H1 (cell line): Measurements from ENCODE around the gene MAGI1. TPM values are rescaled to one million over a fixed set of nuclear protein-coding genes. Genes with fewer than 3 reads are reported as not detected.

Experiments
- CTCF ChIA-PET: fragments of 300-600 bp; sonication (Branson Sonifier 250); formaldehyde crosslinking; loops from one replicate; lab custom pipeline; 2021; ENCODE audit not compliant: partially characterized antibody; lab: Charles Lee
- POLR2A ChIA-PET: fragments of 300-600 bp; sonication (Branson Sonifier 250); formaldehyde crosslinking; loops from one replicate; lab custom pipeline; 2021; ENCODE audit warnings: inconsistent platforms; ENCODE audit not compliant: partially characterized antibody; lab: Charles Lee
- DNase-seq, 2 experiments: peaks; one replicate each; pipeline versions ENCODE4 v3.0.0 to v3.0.0-alpha.2; 2010 to 2022; ENCODE audit warnings: low spot score in 2 of 2, low read depth in 1 of 2, mixed read lengths in 1 of 2
- FAIRE-seq: peaks from 2 replicates; lab custom pipeline; 2011; peaks lifted over from hg19 to GRCh38; lab: Jason Lieb, UNC
- H2AFZ ChIP-seq: 2 replicates; pipeline ENCODE4 v1.8.1; 2012; ENCODE audit warnings: low read length, inconsistent platforms
- H2AK5ac ChIP-seq: 2 replicates; pipeline ENCODE4 v1.6.1; 2013; ENCODE audit warnings: low read depth, low read length
- H2BK120ac ChIP-seq: replicated peaks from 2 replicates; pipeline ENCODE3; 2013; ENCODE audit warnings: low read depth, low read length, inconsistent platforms
- H2BK12ac ChIP-seq: 2 replicates; pipeline ENCODE4 v1.6.1; 2013; ENCODE audit warnings: low read depth, low read length
- H2BK15ac ChIP-seq: 2 replicates; pipeline ENCODE4 v1.6.1; 2013; ENCODE audit warnings: low read length
- H2BK20ac ChIP-seq: 2 replicates; pipeline ENCODE4 v1.6.1; 2013; ENCODE audit warnings: low read length
- H2BK5ac ChIP-seq: 2 replicates; pipeline ENCODE4 v1.6.1; 2013; ENCODE audit warnings: low read depth, low read length
- H3K14ac ChIP-seq: 2 replicates; pipeline ENCODE4 v1.6.1; 2013; ENCODE audit warnings: inconsistent platforms; ENCODE audit not compliant: insufficient read length
- H3K18ac ChIP-seq: 2 replicates; pipeline ENCODE4 v1.6.1; 2013; ENCODE audit warnings: low read length; ENCODE audit errors: extremely low read depth
- H3K23ac ChIP-seq: 2 replicates; pipeline ENCODE4 v1.6.1; 2013; ENCODE audit warnings: inconsistent platforms; ENCODE audit not compliant: insufficient read length
- H3K23me2 ChIP-seq: 2 replicates; pipeline ENCODE4 v1.6.1; 2013; ENCODE audit warnings: low read depth, low read length
- H3K27ac ChIP-seq: 2 replicates; pipeline ENCODE4 v1.6.1; 2011; ENCODE audit warnings: low read depth, low read length, inconsistent platforms
- H3K27me3 ChIP-seq, 4 experiments: replicated peaks in 1 of 4; 1 replicate in 1 of 4; 2 replicates in 3 of 4; pipeline versions ENCODE4 v1.6.1 to v1.8.1; 2011 to 2013; ENCODE audit warnings: low read length in 3 of 4, mild to moderate bottlenecking in 3 of 4, inconsistent platforms in 2 of 4, mixed read lengths in 2 of 4, moderate library complexity in 1 of 4; ENCODE audit not compliant: control insufficient read depth in 3 of 4, insufficient read depth in 3 of 4; ENCODE audit errors: extremely low read depth in 1 of 4
- H3K36me3 ChIP-seq, 4 experiments: 2 replicates each; pipeline versions ENCODE4 v1.6.1 to v1.8.1; 2011 to 2013; ENCODE audit warnings: mild to moderate bottlenecking in 4 of 4, low read length in 3 of 4, moderate library complexity in 2 of 4, control low read depth in 1 of 4, inconsistent platforms in 1 of 4; ENCODE audit not compliant: insufficient read depth in 4 of 4, control insufficient read depth in 2 of 4
- H3K4ac ChIP-seq: replicated peaks from 2 replicates; pipeline ENCODE3; 2013; ENCODE audit warnings: low read length, low read depth, mixed read lengths, inconsistent platforms; ENCODE audit not compliant: insufficient read length
- H3K4me1 ChIP-seq, 4 experiments: replicated peaks in 1 of 4; 1 replicate in 1 of 4; 2 replicates in 3 of 4; pipeline versions ENCODE4 v1.6.1 to v1.8.1; 2011 to 2013; ENCODE audit warnings: low read length in 3 of 4, inconsistent platforms in 2 of 4, mixed read lengths in 1 of 4; ENCODE audit not compliant: insufficient read depth in 4 of 4, control insufficient read depth in 3 of 4
- H3K4me2 ChIP-seq, 2 experiments: 2 replicates each; pipeline versions ENCODE4 v1.6.1 to v1.8.1; 2011 to 2013; ENCODE audit warnings: low read depth in 2 of 2, low read length in 2 of 2, control low read depth in 1 of 2, inconsistent platforms in 1 of 2, mild to moderate bottlenecking in 1 of 2; ENCODE audit not compliant: insufficient read depth in 1 of 2
- H3K4me3 ChIP-seq, 4 experiments: fragments of 200-600, 300-600 bp in 1 of 4; sonication (generic), shearing (Covaris generic), sonication (Bioruptor Twin) in 1 of 4; 2 replicates each; pipeline versions ENCODE4 v1.5.1 to v1.8.1; 2011 to 2016; ENCODE audit warnings: low read length in 4 of 4, low read depth in 3 of 4, control low read depth in 2 of 4, inconsistent platforms in 2 of 4, mild to moderate bottlenecking in 2 of 4, mixed read lengths in 1 of 4, moderate library complexity in 1 of 4; ENCODE audit not compliant: insufficient read depth in 2 of 4; ENCODE audit errors: extremely low read depth in 1 of 4
- H3K56ac ChIP-seq: replicated peaks from 2 replicates; pipeline ENCODE3; 2013; ENCODE audit warnings: low read depth, mild to moderate bottlenecking, mixed read lengths, low read length, inconsistent platforms; ENCODE audit not compliant: insufficient read length
- H3K79me1 ChIP-seq: 2 replicates; pipeline ENCODE4 v1.6.1; 2013; ENCODE audit warnings: low read depth, low read length, control low read depth
- H3K79me2 ChIP-seq, 2 experiments: 2 replicates each; pipeline versions ENCODE4 v1.6.1 to v1.8.1; 2012 to 2013; ENCODE audit warnings: low read length in 2 of 2, mild to moderate bottlenecking in 2 of 2, inconsistent platforms in 1 of 2; ENCODE audit not compliant: insufficient read depth in 2 of 2, control insufficient read depth in 1 of 2
- H3K9ac ChIP-seq, 4 experiments: replicated peaks in 1 of 4; 1 replicate in 1 of 4; 2 replicates in 3 of 4; pipeline versions ENCODE4 v1.6.1 to v1.8.1; 2011 to 2013; ENCODE audit warnings: low read depth in 3 of 4, low read length in 3 of 4, control low read depth in 2 of 4, mild to moderate bottlenecking in 2 of 4, moderate library complexity in 2 of 4, inconsistent platforms in 1 of 4; ENCODE audit errors: extremely low read depth in 1 of 4
- H3K9me3 ChIP-seq, 2 experiments: 2 replicates each; pipeline versions ENCODE4 v1.6.1 to v1.8.1; 2012 to 2013; ENCODE audit warnings: mild to moderate bottlenecking in 2 of 2, moderate library complexity in 2 of 2, control low read depth in 1 of 2, inconsistent platforms in 1 of 2, low read depth in 1 of 2, low read length in 1 of 2, mixed read lengths in 1 of 2; ENCODE audit not compliant: insufficient read depth in 2 of 2
- H4K20me1 ChIP-seq, 2 experiments: replicated peaks in 1 of 2; 2 replicates each; pipeline versions ENCODE3 to v1.8.1; 2011 to 2013; ENCODE audit warnings: inconsistent platforms in 2 of 2, low read length in 2 of 2, mild to moderate bottlenecking in 1 of 2; ENCODE audit not compliant: insufficient read depth in 2 of 2, control insufficient read depth in 1 of 2
- H4K5ac ChIP-seq: 2 replicates; pipeline ENCODE4 v1.6.1; 2013; ENCODE audit warnings: low read length, low read depth, mixed read lengths, inconsistent platforms; ENCODE audit not compliant: insufficient read length
- H4K8ac ChIP-seq: 2 replicates; pipeline ENCODE4 v1.8.0; 2013; ENCODE audit warnings: mild to moderate bottlenecking, moderate library complexity, low read length, inconsistent platforms; ENCODE audit not compliant: insufficient read depth; ENCODE audit errors: extremely low read depth
- H4K91ac ChIP-seq: replicated peaks from 2 replicates; pipeline ENCODE3; 2013; ENCODE audit warnings: low read length, mixed read lengths, inconsistent platforms; ENCODE audit not compliant: insufficient read length
- BCL11A ChIP-seq, 2 experiments: IDR thresholded peaks; one replicate each; pipeline ENCODE4 v1.6.1; 2011; ENCODE audit warnings: low read depth in 2 of 2, low read length in 2 of 2, mild to moderate bottlenecking in 2 of 2
- EGR1 ChIP-seq: IDR thresholded peaks from 2 replicates; pipeline ENCODE4 v1.6.1; 2011; ENCODE audit warnings: low read depth, low read length, borderline replicate concordance
- GABPA ChIP-seq: IDR thresholded peaks from 2 replicates; pipeline ENCODE4 v1.6.1; 2011; ENCODE audit warnings: mild to moderate bottlenecking, low read length, moderate library complexity, borderline replicate concordance; ENCODE audit not compliant: insufficient read depth
- HDAC6 ChIP-seq: IDR thresholded peaks from one replicate; pipeline ENCODE4 v1.7.1; 2012; ENCODE audit warnings: low read depth, mild to moderate bottlenecking, inconsistent platforms, low read length, moderate library complexity
- JUND ChIP-seq: IDR thresholded peaks from 2 replicates; pipeline ENCODE4 v1.6.1; 2011; ENCODE audit warnings: mild to moderate bottlenecking, improper control_type of control experiment, low read length
- KDM5A ChIP-seq: fragments of 200-600 bp; IDR thresholded peaks from 2 replicates; pipeline ENCODE4 v1.7.1; 2012; ENCODE audit warnings: mild to moderate bottlenecking, low read length, inconsistent platforms, mixed read lengths
- POLR2A ChIP-seq, 2 experiments: IDR thresholded peaks; 1 replicate in 1 of 2; 2 replicates in 1 of 2; pipeline ENCODE4 v1.6.1; 2011; ENCODE audit warnings: low read depth in 2 of 2, low read length in 2 of 2, mild to moderate bottlenecking in 2 of 2; ENCODE audit errors: control extremely low read depth in 1 of 2
- SAP30 ChIP-seq: fragments of 300-600 bp; sonication (generic); IDR thresholded peaks from 2 replicates; pipeline ENCODE4 v1.7.1; 2012; ENCODE audit warnings: low read length, moderate library complexity, mild to moderate bottlenecking, inconsistent platforms; ENCODE audit not compliant: insufficient read depth, insufficient replicate concordance
- SUZ12 ChIP-seq: fragments of 200-600 bp; sonication (generic); IDR thresholded peaks from 2 replicates; pipeline ENCODE4 v1.6.1; 2012; ENCODE audit warnings: mild to moderate bottlenecking, inconsistent platforms, low read length, moderate library complexity, mixed read lengths
- TAF1 ChIP-seq: IDR thresholded peaks from 2 replicates; pipeline ENCODE4 v1.6.1; 2011; ENCODE audit warnings: mild to moderate bottlenecking, low read depth, low read length
- TAF7 ChIP-seq: optimal IDR thresholded peaks from 2 replicates; pipeline ENCODE3; 2011; ENCODE audit warnings: low read depth, mild to moderate bottlenecking, inconsistent platforms, low read length, moderate library complexity, borderline replicate concordance
- WGBS, 2 experiments: shearing (Covaris generic) in 1 of 2; methylation state at CpG; one replicate each; pipeline versions ENCODE4 v1.1.6 to v1.1.7; 2013 to 2015; ENCODE audit warnings: low lambda C conversion rate in 2 of 2, mixed read lengths in 2 of 2, inconsistent platforms in 1 of 2, low coverage in 1 of 2, missing lambda C conversion rate in 1 of 2; ENCODE audit not compliant: insufficient replicate concordance in 2 of 2, insufficient coverage in 1 of 2, insufficient read length in 1 of 2; ENCODE audit errors: extremely low coverage in 1 of 2, missing lambda C conversion rate in 1 of 2; 5-methylcytosine and 5-hydroxymethylcytosine counted together
- polyA plus RNA-seq, 7 experiments: library from polyadenylated mRNA; depleted of rRNA in 3 of 7; stranded (reverse) in 5 of 7; unstranded in 2 of 7; fragments of >200 nt in 5 of 7; fragments of 200-250 nt in 2 of 7; gene quantifications; 1 replicate in 5 of 7; 2 replicates in 1 of 7; 4 replicates in 1 of 7; pipeline versions ENCODE4 v1.2.1 to v1.2.3, GENCODE V29; 2011 to 2013; ENCODE audit warnings: missing spikeins in 2 of 7, mixed read lengths in 2 of 7
- total RNA-seq: library from RNA; stranded (reverse); fragmentation: NEBNext Ultra II Directional; extraction: Animal tissue kit (Norgen Biotek cat#: 25700); gene quantifications from 2 replicates; pipeline ENCODE4 v1.2.1, GENCODE V29; 2021

MAGI1 gene
- total and polyA plus RNA-seq, 2 of the 8 experiments (the other 6 are each of a cell fraction or from before 2014, with no cell fraction given): 19.8 to 78.0 TPM

GRCh38 chr3:65795166-65795565, 243.6 kb downstream of the MAGI1 start:
- Histone ChIP-seq H3K79me2 (peaks cover 0 to 9% of the 10 kb centered on the region in 2 experiments; a peak in 2 of 4 replicates), H3K27me3 (no peaks in the 10 kb centered on the region)
- FAIRE-seq: no peak

More at GRCh38 chr3:65795166-65795565, 243.6 kb downstream of the MAGI1 start:
- Histone ChIP-seq H4K20me1 (peaks cover 3% of the 10 kb centered on the region in 2 experiments), H3K79me1 (no peaks in the 10 kb centered on the region), H2BK20ac (no peak overlapping the region), H3K4me1 (peaks cover 0 to 7% (median 4%) of the 10 kb centered on the region in 4 experiments; a peak in 3 of 7 replicates), H2BK5ac (no peak overlapping the region), H2AK5ac (no peak overlapping the region), H2BK12ac (no peak overlapping the region), H2BK15ac (no peak overlapping the region), H3K9me3 (no peaks in the 10 kb centered on the region), H4K8ac (no peak overlapping the region), H3K23ac (no peak overlapping the region), H3K14ac (no peak overlapping the region), H3K36me3 (no peaks in the 10 kb centered on the region), H3K4ac (no peak overlapping the region), H3K56ac (no peak overlapping the region), H3K4me3 (no peak overlapping the region), H2AFZ (no peak overlapping the region), H3K9ac (no peak overlapping the region), H3K4me2 (no peak overlapping the region), H3K27ac (no peak overlapping the region), H4K91ac (no peak overlapping the region), H3K23me2 (no peaks in the 10 kb centered on the region), H3K18ac (no peak overlapping the region), H2BK120ac (no peak overlapping the region), H4K5ac (no peak overlapping the region)
- ChIA-PET POLR2A (no interaction called here), CTCF (interaction anchor here (0.6 kb wide), 2 partner anchors 380 to 399 kb away, joined by 3 to 5 read pairs; no protein-coding TSS in a partner anchor)
- TF ChIP-seq HDAC6 (no peak), JUND (no peak), KDM5A (no peak), TAF7 (no peak), EGR1 (no peak), POLR2A (IDR thresholded peaks at IDR 0.05; ENCODE audit: control extremely low read depth in 1 of 2, low read depth in 2 of 2, low read length in 2 of 2) (no peak), GABPA (no peak), SUZ12 (no peak), SAP30 (no peak), BCL11A (IDR thresholded peaks at IDR 0.05; ENCODE audit: low read depth in 2 of 2, low read length in 2 of 2) (no peak), TAF1 (no peak)
- DNase-seq: no peak
- 93% methylated on average over 2 of the region's 2 CpGs; no CpG with 5 or more reads in 1 of the 2 experiments for WGBS, 2 experiments
